Stromal cell of bone marrow (primary cell): ENCODE data around the gene HRAS.

ENCODE experiments used
- DNase-seq: peaks from one replicate; pipeline ENCODE4 v3.0.0-alpha.2; 2012; ENCODE audit warnings: low read depth

The HRAS gene

DNA sequence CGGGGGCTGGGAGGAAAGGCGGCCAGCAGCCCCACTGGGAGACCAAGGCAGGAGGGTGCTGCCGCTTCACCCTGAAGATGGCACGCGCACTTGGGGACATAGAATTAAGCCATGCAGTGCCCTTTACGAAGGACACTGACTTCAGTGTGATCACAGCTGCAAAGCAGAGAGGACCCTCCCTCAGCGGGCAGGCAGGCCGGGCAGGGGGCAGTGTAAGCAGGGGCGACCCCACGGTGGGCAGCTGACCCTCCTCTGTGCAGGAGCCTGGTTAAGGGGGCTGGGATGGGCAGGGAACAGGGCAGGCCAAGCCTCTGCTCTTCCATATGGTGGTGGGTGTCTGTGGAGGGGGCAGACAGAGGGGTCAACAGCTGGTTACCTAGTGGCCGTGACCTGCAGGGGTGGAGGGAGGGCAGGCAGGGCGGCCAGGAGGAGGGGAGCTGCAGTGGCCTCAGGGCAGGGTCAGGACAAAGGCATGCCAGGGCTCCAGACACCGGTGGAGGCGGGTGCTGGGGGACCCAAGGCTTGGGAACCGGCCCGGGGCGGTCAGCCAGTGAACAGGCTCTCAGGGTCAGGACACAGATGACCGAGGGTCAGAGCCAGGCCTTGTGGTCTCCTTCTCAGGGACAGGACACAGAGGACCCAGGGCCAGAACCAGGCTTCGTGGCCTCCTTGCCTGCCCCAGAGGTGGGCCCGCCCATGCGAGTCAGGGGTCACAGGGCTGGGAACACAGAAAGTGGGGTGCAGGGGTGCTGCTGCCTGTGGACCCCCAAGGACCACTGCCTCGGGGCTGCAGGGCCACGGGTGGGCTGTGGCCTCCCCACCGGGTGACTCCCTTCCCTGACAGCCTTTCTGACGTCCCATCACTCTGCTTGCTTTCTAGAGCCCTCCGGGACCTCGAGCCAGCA is 18.0 kb upstream of the HRAS start:
- no peak for DNase-seq

GRCh38 chr11:551596-551995 is 16.2 kb upstream of the HRAS start:
- no peak for DNase-seq

DNA sequence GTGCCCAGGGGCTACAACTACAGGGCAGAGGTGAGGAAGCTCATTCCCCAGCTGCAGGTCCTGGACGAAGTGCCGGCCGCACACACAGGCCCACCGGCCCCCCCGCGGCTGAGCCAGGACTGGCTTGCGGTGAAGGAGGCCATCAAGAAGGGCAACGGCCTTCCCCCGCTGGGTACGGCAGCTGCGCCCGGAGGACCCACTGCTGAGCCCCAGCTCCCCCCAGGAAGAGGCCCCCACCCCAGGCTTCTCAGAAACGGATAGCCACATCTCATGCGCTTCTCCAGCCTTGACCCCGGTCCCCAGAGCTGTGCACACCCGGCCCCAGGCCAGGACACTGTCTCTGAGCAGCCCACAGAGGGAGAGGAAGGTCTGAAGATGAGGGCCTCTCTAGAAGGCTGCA is 15.8 kb upstream of the HRAS start:
- DNase-seq: no peak

GRCh38 chr11:550746-551085 is 15.3 kb upstream of the HRAS start:
- no peak for DNase-seq

GRCh38 chr11:550021-550745 is 14.8 kb upstream of the HRAS start:
- no peak for DNase-seq

GRCh38 chr11:548700-549603 is 13.6 kb upstream of the HRAS start:
- DNase-seq: no peak

GRCh38 chr11:545171-545570 is 9.8 kb upstream of the HRAS start:
- no peak for DNase-seq

- DNase-seq: no peak
These were observed 9.4 kb upstream of the HRAS start for GRCh38 chr11:544817-545166.

- DNase-seq: no peak
These were observed 6.1 kb upstream of the HRAS start for GRCh38 chr11:541433-541885.

- no peak for DNase-seq
These were observed 5.4 kb upstream of the HRAS start for GRCh38 chr11:540583-541432.

DNA sequence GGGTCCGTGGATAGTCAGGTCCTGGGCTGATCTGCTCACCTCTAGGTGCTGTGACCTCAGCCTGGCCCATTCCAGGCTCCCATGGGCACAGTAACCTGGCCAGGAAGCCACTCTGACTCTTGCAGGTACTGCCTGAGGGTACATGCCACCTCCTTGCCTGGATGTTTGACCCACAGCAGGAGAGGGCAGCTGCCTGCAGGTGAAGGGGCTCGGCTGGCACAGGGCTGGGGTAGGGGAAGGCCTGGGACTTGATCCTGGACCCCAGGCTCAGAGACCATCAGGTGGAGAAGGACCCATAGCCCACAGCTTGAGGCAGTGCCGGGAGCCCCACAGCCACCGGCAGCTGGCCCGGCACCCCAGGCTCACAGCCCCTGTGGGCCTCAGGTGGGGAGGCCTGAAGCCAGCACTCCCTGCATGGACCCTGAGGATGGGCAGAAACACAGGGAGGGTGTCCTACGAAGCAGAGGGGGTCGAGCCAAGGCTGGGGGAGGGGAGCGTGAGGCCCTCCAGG is 4.7 kb upstream of the HRAS start:
- no peak for DNase-seq

DNA sequence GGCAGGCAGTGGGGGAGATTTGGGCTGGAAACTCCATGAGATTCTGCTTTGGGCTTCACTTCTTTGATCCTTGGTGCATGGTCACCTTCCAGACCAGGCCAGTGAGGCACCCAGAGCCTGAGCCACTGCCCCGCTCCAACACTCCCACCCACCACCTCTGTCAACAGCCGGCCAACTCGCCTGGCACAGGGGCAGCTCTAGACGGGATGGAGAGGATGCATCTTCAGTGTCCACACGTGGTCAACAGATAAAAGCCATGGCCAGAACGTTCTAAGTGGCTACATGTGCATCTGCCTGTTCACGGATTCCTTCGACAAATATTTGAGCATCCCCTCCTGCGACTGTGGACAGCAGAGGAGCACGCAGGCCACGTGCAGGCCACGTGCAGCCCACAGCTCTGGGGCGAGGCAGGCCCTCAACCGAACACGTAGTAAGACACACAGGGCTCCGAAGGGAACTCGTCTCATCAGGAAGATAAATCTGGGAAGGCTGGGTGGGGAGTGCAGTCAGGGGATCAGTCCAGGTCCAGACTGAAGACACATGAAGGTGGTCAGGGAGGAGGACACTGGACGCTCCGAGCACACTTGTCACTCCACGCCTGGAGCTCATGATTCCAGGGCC is 3.2 kb upstream of the HRAS start:
- DNase-seq: no peak

DNA sequence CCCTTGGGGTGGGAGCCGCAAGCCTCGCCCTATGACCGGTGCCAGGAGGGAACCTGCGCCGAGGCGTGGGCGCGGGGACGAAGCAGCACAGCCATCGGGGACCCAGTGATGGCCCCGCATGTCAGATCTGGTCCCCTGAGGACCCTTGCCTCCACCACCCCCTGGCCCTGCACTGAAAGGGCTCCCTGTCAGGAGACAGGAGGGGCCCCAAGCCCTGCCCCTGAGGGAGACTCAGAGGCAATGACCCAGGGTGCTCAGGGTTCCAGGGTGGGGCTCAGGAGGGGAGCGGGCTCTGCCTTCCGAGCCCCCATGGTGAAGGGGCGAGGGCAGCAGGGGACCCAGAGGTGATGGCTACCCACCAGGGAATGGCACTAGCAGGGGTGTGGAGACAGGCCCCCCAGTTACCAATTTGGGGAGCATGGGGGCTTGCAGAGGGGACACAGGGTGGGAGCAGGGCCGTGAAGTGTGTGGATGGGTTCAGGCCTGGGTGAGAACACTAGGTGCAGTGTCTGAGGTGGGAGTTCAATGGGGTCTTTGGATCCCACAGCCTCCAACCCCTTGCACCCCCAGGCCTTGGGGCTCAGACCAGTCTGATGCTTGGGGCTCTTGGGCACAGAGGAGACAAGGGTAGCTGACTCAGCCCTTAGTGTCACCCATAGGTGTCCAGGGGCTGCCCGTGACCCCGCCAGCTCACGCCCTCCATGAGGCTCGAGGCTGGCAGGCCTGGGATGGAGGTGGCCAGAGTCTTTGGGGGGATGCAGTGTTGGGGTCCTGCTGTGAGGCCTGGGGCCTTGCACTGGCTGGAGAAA is 2.5 kb upstream of the HRAS start:
- DNase-seq: no peak

GRCh38 chr11:536841-537621 is 1.7 kb upstream of the HRAS start, which contains the start of gene LRRC56:
Gene LRRC56, plus strand, starts transcription at chr11:537527. Its CDS starts 3,158 bp downstream, at chr11:540685.
- DNase-seq: peak; percentile 40

DNA sequence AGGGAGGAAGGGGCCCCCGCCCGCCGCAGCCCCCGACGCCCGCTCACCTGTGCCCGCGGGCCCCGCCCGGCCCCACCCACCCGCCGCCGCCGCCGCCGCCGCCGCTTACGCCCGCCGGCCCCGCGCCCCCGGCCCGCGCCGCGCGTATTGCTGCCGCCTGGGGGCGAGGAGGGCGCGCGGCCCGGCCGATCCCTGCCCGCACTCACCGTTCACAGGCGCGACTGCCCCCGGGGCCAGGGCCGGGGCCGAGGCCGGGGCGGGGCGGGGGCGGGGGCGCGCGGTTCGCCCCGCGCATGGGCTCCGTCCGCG is 212 bp downstream of the HRAS start:
- no peak for DNase-seq

GRCh38 chr11:534396-535209 is 773 bp downstream of the HRAS start:
- DNase-seq: no peak

DNA sequence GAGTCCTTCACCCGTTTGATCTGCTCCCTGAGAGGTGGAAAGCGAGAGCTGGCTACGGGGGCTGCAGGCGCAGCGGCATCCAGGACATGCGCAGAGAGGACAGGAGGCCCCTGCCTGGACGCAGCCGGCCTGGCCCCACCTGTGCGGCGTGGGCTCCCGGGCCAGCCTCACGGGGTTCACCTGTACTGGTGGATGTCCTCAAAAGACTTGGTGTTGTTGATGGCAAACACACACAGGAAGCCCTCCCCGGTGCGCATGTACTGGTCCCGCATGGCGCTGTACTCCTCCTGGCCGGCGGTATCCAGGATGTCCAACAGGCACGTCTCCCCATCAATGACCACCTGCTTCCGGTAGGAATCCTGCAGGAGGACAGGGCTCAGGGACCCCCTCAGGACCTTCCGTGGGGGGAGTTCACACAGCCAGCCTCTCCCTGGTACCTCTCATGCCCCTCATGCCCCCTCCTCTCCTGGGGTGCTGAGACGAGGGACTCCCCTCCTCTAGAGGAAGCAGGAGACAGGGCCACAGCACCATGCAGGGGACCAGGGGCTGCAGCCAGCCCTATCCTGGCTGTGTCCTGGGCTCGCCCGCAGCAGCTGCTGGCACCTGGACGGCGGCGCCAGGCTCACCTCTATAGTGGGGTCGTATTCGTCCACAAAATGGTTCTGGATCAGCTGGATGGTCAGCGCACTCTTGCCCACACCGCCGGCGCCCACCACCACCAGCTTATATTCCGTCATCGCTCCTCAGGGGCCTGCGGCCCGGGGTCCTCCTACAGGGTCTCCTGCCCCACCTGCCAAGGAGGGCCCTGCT is 1.6 kb downstream of the HRAS start:
- no peak for DNase-seq
